Measurements from ENCODE around the gene EQTN. TPM values are rescaled to one million over a fixed set of nuclear protein-coding genes. Genes with fewer than 3 reads are reported as not detected.

Gene EQTN
- total RNA-seq, 4 donors from 2014 or later, result 1.2 TPM; not detected in 3

DNA sequence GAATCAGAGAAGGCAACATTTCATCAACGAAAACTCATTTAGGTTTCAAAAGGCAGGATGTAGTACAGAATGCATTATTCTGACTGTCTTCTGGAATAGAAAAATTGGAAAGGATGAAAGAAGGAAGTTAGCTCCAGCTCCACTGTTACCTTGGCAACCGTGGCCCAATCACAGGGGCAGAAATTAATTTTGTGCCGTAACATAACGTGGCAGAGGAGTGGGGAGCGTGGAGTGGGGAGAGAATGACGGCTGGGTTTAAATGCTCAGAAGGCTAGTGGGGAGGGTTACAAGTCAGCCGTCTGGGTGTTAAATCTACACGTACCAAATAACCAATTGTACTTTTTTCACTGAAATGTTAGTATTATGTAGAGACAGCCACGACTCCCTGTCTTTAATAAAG is 32.3 kb upstream of the EQTN start:
- Histone ChIP-seq H3K4me1 (peaks cover 0 to 8% (median 3%) of the 10 kb centered on the region in 3 donors), H3K27me3 (no peaks in the 10 kb centered on the region), H3K27ac (no peak overlapping the region), H3K4me3 (no peak overlapping the region), H3K9me3 (no peaks in the 10 kb centered on the region), H3K36me3 (peaks cover 0 to 9% of the 10 kb centered on the region in 2 donors)
- 74 to 76% methylated on average over 7 to 9 of the region's 9 CpGs for WGBS, 2 donors (ENCODE audit: low coverage in 1 of 2)
- TF ChIP-seq POLR2A (IDR thresholded peaks at IDR 0.05) (no peak), EP300 (IDR thresholded peaks at IDR 0.05) (no peak)
- no peak for ATAC-seq

GRCh38 chr9:27328483-27328882 is 31.5 kb upstream of the EQTN start:
- H3K4me1 ChIP-seq, result peaks cover 0 to 4% (median 2%) of the 10 kb centered on the region in 3 donors
- TF ChIP-seq, protein P1, sequence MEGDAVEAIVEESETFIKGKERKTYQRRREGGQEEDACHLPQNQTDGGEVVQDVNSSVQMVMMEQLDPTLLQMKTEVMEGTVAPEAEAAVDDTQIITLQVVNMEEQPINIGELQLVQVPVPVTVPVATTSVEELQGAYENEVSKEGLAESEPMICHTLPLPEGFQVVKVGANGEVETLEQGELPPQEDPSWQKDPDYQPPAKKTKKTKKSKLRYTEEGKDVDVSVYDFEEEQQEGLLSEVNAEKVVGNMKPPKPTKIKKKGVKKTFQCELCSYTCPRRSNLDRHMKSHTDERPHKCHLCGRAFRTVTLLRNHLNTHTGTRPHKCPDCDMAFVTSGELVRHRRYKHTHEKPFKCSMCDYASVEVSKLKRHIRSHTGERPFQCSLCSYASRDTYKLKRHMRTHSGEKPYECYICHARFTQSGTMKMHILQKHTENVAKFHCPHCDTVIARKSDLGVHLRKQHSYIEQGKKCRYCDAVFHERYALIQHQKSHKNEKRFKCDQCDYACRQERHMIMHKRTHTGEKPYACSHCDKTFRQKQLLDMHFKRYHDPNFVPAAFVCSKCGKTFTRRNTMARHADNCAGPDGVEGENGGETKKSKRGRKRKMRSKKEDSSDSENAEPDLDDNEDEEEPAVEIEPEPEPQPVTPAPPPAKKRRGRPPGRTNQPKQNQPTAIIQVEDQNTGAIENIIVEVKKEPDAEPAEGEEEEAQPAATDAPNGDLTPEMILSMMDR (IDR thresholded peaks at IDR 0.05), result no peak
- TF ChIP-seq POLR2AphosphoS5 (IDR thresholded peaks at IDR 0.05) (no peak), EP300 (IDR thresholded peaks at IDR 0.05) (no peak), POLR2A (IDR thresholded peaks at IDR 0.05) (no peak)
- H3K27ac ChIP-seq, result no peak overlapping the region
- no peak for ATAC-seq
- 81 to 85% methylated on average over 3 of the region's 3 CpGs for WGBS, 2 donors (ENCODE audit: low coverage in 1 of 2)
- no peaks in the 10 kb centered on the region for H3K9me3 ChIP-seq
- no peak overlapping the region for H3K4me3 ChIP-seq
- no peaks in the 10 kb centered on the region for H3K27me3 ChIP-seq
- peaks cover 0 to 9% of the 10 kb centered on the region in 2 donors for H3K36me3 ChIP-seq

GRCh38 chr9:27311184-27311583 is 14.2 kb upstream of the EQTN start:
- Histone ChIP-seq H3K36me3 (no peaks in the 10 kb centered on the region), H3K9me3 (no peaks in the 10 kb centered on the region), H3K27me3 (no peaks in the 10 kb centered on the region), H3K4me1 (no peaks in the 10 kb centered on the region), H3K4me3 (no peak overlapping the region), H3K27ac (no peak overlapping the region)
- 84 to 86% methylated on average over 2 of the region's 2 CpGs for WGBS, 2 donors (ENCODE audit: low coverage in 1 of 2)
- TF ChIP-seq, protein P1 (IDR thresholded peaks at IDR 0.05), result no peak
- TF ChIP-seq POLR2AphosphoS5 (IDR thresholded peaks at IDR 0.05) (no peak), EP300 (IDR thresholded peaks at IDR 0.05) (no peak), POLR2A (IDR thresholded peaks at IDR 0.05) (no peak)
- no peak for ATAC-seq

- TF ChIP-seq POLR2A (IDR thresholded peaks at IDR 0.05) (no peak), EP300 (IDR thresholded peaks at IDR 0.05) (no peak), POLR2AphosphoS5 (IDR thresholded peaks at IDR 0.05) (no peak)
- TF ChIP-seq, protein P1 (IDR thresholded peaks at IDR 0.05), result no peak
- H3K4me1 ChIP-seq, result no peaks in the 10 kb centered on the region
- ATAC-seq, result no peak
- no peaks in the 10 kb centered on the region for H3K9me3 ChIP-seq
- H3K36me3 ChIP-seq, result no peaks in the 10 kb centered on the region
- no peaks in the 10 kb centered on the region for H3K27me3 ChIP-seq
- WGBS, 2 donors (ENCODE audit: low coverage in 1 of 2), result 51% methylated on average over 2 of the region's 2 CpGs; no CpG with 5 or more reads in 1 of the 2 donors
- H3K27ac ChIP-seq, result no peak overlapping the region
- H3K4me3 ChIP-seq, result no peak overlapping the region
Observed at GRCh38 chr9:27310582-27310981, 13.6 kb upstream of the EQTN start.

- ATAC-seq, result no peak
- WGBS, 2 donors (ENCODE audit: low coverage in 1 of 2), result 80 to 82% methylated on average over 3 to 4 of the region's 4 CpGs
Observed at GRCh38 chr9:27308691-27309390, 11.9 kb upstream of the EQTN start.

More at GRCh38 chr9:27308691-27309390, 11.9 kb upstream of the EQTN start:
- TF ChIP-seq POLR2A (IDR thresholded peaks at IDR 0.05), result no peak
- TF ChIP-seq EP300 (IDR thresholded peaks at IDR 0.05), result no peak
- TF ChIP-seq POLR2AphosphoS5 (IDR thresholded peaks at IDR 0.05), result no peak
- TF ChIP-seq, protein P1 (IDR thresholded peaks at IDR 0.05), result no peak
- H3K36me3 ChIP-seq, result no peaks in the 10 kb centered on the region
- H3K27ac ChIP-seq, result no peak overlapping the region
- H3K4me3 ChIP-seq, result no peak overlapping the region
- no peaks in the 10 kb centered on the region for H3K27me3 ChIP-seq
- H3K9me3 ChIP-seq, result no peaks in the 10 kb centered on the region
- no peaks in the 10 kb centered on the region for H3K4me1 ChIP-seq
